ENCODE data around the gene YBX3. TPM values are rescaled to one million over a fixed set of nuclear protein-coding genes. Genes with fewer than 3 reads are reported as not detected.

YBX3 gene
- total RNA-seq, 1 experiment from 2014 or later = 85.9 TPM

DNA sequence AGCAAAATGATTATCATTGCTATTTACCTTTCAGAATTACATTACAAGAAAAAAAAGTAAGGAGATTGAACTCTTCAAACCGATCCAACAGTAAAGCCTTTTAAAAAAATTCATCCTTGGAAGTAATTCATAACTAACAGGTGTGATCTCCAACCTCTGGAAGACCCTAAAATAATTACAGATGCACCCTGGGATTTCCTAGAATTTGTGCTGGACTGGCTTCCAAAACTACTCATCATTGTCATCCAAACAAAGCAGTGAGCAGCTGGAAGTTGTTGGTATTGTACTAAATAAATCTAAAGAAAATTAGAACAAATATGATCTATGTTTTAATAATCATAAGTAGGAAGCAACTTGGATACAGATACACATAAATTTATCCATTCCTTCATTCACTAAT lies 1.9 kb upstream of the YBX3 start:
- peaks cover 46% of the 10 kb centered on the region for H3K79me2 ChIP-seq (ENCODE audit: low read length)
- H3K27me3 ChIP-seq (ENCODE audit: low read length) = no peaks in the 10 kb centered on the region
- ChIA-PET CTCF (no interaction called here), POLR2A (ENCODE audit: unreplicated experiment) (no interaction called here)
- H3F3A ChIP-seq (ENCODE audit: low read length, unreplicated experiment) = no peaks in the 10 kb centered on the region
- TF ChIP-seq EZH2 (IDR thresholded peaks at IDR 0.05; ENCODE audit: low read length, unreplicated experiment) = no peak
- no peak for TF ChIP-seq EZH2phosphoT487 (IDR thresholded peaks at IDR 0.05; ENCODE audit: borderline replicate concordance, low read length)
- no peak for TF ChIP-seq CTCF (conservative IDR thresholded peaks at IDR 0.05; ENCODE audit: low read depth, low read length)
- peaks cover 18% of the 10 kb centered on the region for H4K20me1 ChIP-seq (ENCODE audit: low read length)
- no TSS peak for BruUV-seq (replicated peaks)
- intact Hi-C loops (cut with micrococcal nuclease) = no loop called here
- no peak overlapping the region for H2AFZ ChIP-seq (ENCODE audit: low read length)
- peaks cover 32% of the 10 kb centered on the region for H3K4me1 ChIP-seq (ENCODE audit: insufficient read depth, low read length)
- no peaks in the 10 kb centered on the region for H3K9me2 ChIP-seq (replicated peaks; ENCODE audit: low read length)
- no peak for DNase-seq
- H3K9ac ChIP-seq (ENCODE audit: low read length) = no peak overlapping the region
- H3K4me2 ChIP-seq (ENCODE audit: low read length) = no peak overlapping the region
- no peaks in the 10 kb centered on the region for H3K36me3 ChIP-seq (ENCODE audit: low read depth, low read length)
- no peak overlapping the region for H3K27ac ChIP-seq (ENCODE audit: low read length)
- no peak overlapping the region for H3K4me3 ChIP-seq (ENCODE audit: low read length)
- ATAC-seq = no peak
- no peaks in the 10 kb centered on the region for H3K9me3 ChIP-seq (ENCODE audit: low read length)

DNA sequence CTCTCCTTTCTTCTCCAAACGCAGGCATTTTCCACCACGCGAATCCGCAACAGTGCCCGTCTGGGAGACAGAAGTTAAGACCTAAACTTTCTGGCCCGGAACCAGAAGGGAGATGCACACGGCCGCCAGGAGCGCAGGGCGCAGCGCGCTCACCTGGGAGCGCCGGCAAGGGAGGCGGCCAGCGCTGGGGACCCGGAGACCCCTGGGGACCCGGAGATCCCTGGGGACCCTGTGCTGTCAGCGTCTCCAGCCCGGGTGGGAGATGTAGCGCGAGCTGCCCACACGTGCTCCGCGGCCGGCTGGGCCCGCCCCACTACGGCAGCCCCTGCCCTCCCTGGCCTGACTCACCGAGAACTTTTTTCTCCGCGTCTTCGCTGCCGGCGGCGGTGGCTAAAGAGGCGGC lies 620 bp downstream of the YBX3 start:
- ChIA-PET POLR2A (ENCODE audit: unreplicated experiment) (interaction anchor here (0.6 to 0.7 kb wide), 2 partner anchors 16 to 22 kb away, joined by 4 to 6 read pairs; no protein-coding TSS in a partner anchor), CTCF (no interaction called here)
- Histone ChIP-seq H3K79me2 (ENCODE audit: low read length) (peaks cover 71% of the 10 kb centered on the region), H3K4me1 (ENCODE audit: insufficient read depth, low read length) (peaks cover 55% of the 10 kb centered on the region), H4K20me1 (ENCODE audit: low read length) (peaks cover 43% of the 10 kb centered on the region), H3K9me2 (replicated peaks; ENCODE audit: low read length) (no peaks in the 10 kb centered on the region), H3K9ac (ENCODE audit: low read length) (peak overlapping the region; percentile 100), H3K27ac (ENCODE audit: low read length) (peak overlapping the region; percentile 98), H2AFZ (ENCODE audit: low read length) (peak overlapping the region; percentile 65), H3F3A (ENCODE audit: low read length, unreplicated experiment) (no peaks in the 10 kb centered on the region), H3K9me3 (ENCODE audit: low read length) (no peaks in the 10 kb centered on the region), H3K4me2 (ENCODE audit: low read length) (peak overlapping the region; percentile 90), H3K4me3 (ENCODE audit: low read length) (peak overlapping the region; percentile 98), H3K27me3 (ENCODE audit: low read length) (no peaks in the 10 kb centered on the region), H3K36me3 (ENCODE audit: low read depth, low read length) (no peaks in the 10 kb centered on the region)
- TF ChIP-seq CTCF (conservative IDR thresholded peaks at IDR 0.05; ENCODE audit: low read depth, low read length) (no peak), EZH2phosphoT487 (IDR thresholded peaks at IDR 0.05; ENCODE audit: borderline replicate concordance, low read length) (no peak), EZH2 (IDR thresholded peaks at IDR 0.05; ENCODE audit: low read length, unreplicated experiment) (no peak)
- DNase-seq (peak; percentile 48), ATAC-seq (peak; percentile 46)
- intact Hi-C loops (cut with micrococcal nuclease) = no loop called here
- BruUV-seq (replicated peaks) = no TSS peak

DNA sequence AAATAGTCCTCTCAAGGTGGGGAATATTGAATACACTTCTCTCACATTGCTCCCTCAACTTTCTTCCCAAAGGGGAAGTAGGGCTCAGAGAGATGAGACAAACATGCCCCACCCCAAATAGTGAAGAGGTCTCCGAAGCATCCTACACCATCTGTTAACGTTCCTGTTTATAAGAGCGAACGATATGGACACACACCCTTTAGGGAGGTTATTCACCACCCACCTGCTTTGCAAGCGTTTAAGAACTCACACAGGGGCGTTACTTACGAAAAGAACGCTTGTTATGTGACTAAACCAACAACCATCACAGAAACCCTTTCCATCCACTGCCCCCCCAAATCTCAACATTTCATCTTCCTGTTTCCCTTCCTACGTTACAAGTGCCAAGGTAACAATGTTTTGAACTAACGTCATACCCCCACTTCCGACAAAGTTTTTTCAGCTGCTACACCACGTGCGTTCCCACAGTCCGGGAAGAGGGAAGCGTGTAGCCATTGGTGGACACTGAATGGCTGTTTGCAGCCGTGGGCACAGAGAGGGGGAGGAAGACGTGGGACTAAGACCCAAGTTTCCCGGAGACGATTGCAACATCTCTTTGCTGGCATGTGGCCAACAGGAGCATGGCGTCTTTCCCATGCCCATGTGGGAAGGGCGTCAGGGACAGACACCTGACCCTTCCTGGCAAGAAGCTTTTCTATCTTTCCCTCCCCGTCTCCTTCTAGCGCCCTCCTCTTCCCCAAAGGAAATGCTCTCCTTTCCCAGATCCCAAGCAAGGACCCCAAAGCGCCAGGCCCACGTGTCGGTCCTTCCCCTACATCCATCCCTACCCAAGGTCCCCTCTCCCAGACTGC lies 1.2 kb downstream of the YBX3 start:
- Histone ChIP-seq H3F3A (ENCODE audit: low read length, unreplicated experiment) (no peaks in the 10 kb centered on the region), H3K79me2 (ENCODE audit: low read length) (peaks cover 77% of the 10 kb centered on the region), H3K4me1 (ENCODE audit: insufficient read depth, low read length) (peaks cover 55% of the 10 kb centered on the region), H3K9ac (ENCODE audit: low read length) (peak overlapping the region; percentile 100), H4K20me1 (ENCODE audit: low read length) (peaks cover 50% of the 10 kb centered on the region), H2AFZ (ENCODE audit: low read length) (peak overlapping the region; percentile 65), H3K9me2 (replicated peaks; ENCODE audit: low read length) (no peaks in the 10 kb centered on the region), H3K4me3 (ENCODE audit: low read length) (peak overlapping the region; percentile 98), H3K9me3 (ENCODE audit: low read length) (no peaks in the 10 kb centered on the region), H3K27ac (ENCODE audit: low read length) (peak overlapping the region; percentile 98), H3K27me3 (ENCODE audit: low read length) (no peaks in the 10 kb centered on the region), H3K4me2 (ENCODE audit: low read length) (peak overlapping the region; percentile 90), H3K36me3 (ENCODE audit: low read depth, low read length) (no peaks in the 10 kb centered on the region)
- DNase-seq (peak; percentile 84), ATAC-seq (peak; percentile 49)
- TF ChIP-seq CTCF (conservative IDR thresholded peaks at IDR 0.05; ENCODE audit: low read depth, low read length) (no peak), EZH2phosphoT487 (IDR thresholded peaks at IDR 0.05; ENCODE audit: borderline replicate concordance, low read length) (no peak), EZH2 (IDR thresholded peaks at IDR 0.05; ENCODE audit: low read length, unreplicated experiment) (no peak)
- BruUV-seq (replicated peaks) = TSS peak; percentile 74
- ChIA-PET POLR2A (ENCODE audit: unreplicated experiment) (interaction anchor here (0.6 to 0.7 kb wide), 2 partner anchors 17 to 22 kb away, joined by 4 to 6 read pairs; no protein-coding TSS in a partner anchor), CTCF (no interaction called here)
- intact Hi-C loops (cut with micrococcal nuclease) = no loop called here

Measured in PC-3 (cell line).